CD4-positive, CD25-positive, alpha-beta regulatory T cell (primary cell): ENCODE results near the gene PHACTR2. TPM values are rescaled to one million over a fixed set of nuclear protein-coding genes. Genes with fewer than 3 reads are reported as not detected.
"Not testable (repeated sequence)": the region's sequence is repeated elsewhere in the genome, so short reads cannot be mapped to it uniquely, and the experiment has no call there.

Experiments
- ATAC-seq, 2 donors: fragments of 150-1000 bp; cut with Tn5 transposase; one replicate each; pipeline ENCODE4 v1.10.0; 2021; ENCODE audit warnings: low read depth in 2 of 2, moderate number of reproducible peaks in 2 of 2, moderate library complexity in 1 of 2
- DNase-seq, 3 donors: peaks; one replicate each; pipeline versions ENCODE4 v3.0.0 to v3.0.0-alpha.2; 2012 to 2022; ENCODE audit warnings: mixed read lengths in 1 of 3
- H3K27ac ChIP-seq: one replicate; pipeline ENCODE4 v1.7.0; 2013; ENCODE audit warnings: mild to moderate bottlenecking, low read length; ENCODE audit not compliant: insufficient read depth, poor library complexity, severe bottlenecking
- H3K27me3 ChIP-seq: one replicate; pipeline ENCODE4 v1.7.0; 2013; ENCODE audit warnings: low read length; ENCODE audit not compliant: control insufficient read depth, insufficient read depth
- H3K36me3 ChIP-seq: one replicate; pipeline ENCODE4 v1.7.0; 2013; ENCODE audit warnings: mild to moderate bottlenecking, low read length, moderate library complexity; ENCODE audit not compliant: control insufficient read depth, insufficient read depth
- H3K4me1 ChIP-seq: 2 replicates; pipeline ENCODE4 v1.7.0; 2013; ENCODE audit warnings: mild to moderate bottlenecking, low read length; ENCODE audit not compliant: insufficient read depth, control insufficient read depth, poor library complexity, severe bottlenecking
- H3K4me3 ChIP-seq: one replicate; pipeline ENCODE4 v1.7.0; 2013; ENCODE audit warnings: low read depth, mild to moderate bottlenecking, low read length, moderate library complexity
- H3K9me3 ChIP-seq, 2 experiments: 1 replicate in 1 of 2; 2 replicates in 1 of 2; pipeline ENCODE4 v1.7.0; 2013; ENCODE audit warnings: low read length in 2 of 2, mild to moderate bottlenecking in 1 of 2, moderate library complexity in 1 of 2; ENCODE audit not compliant: control insufficient read depth in 2 of 2
- H3K27ac Mint-ChIP-seq, 3 donors: one replicate each; pipeline ENCODE4 v1.8.0; 2020 to 2022; ENCODE audit warnings: mild to moderate bottlenecking in 3 of 3, mixed read lengths in 3 of 3, moderate library complexity in 2 of 3
- H3K27me3 Mint-ChIP-seq: one replicate; pipeline ENCODE4 v1.8.0; 2022; ENCODE audit warnings: mild to moderate bottlenecking, mixed read lengths
- H3K36me3 Mint-ChIP-seq: one replicate; pipeline ENCODE4 v1.8.0; 2020; ENCODE audit warnings: mixed read lengths
- H3K4me1 Mint-ChIP-seq, 4 donors: one replicate each; pipeline ENCODE4 v1.8.0; 2020 to 2022; ENCODE audit warnings: mixed read lengths in 4 of 4, mild to moderate bottlenecking in 1 of 4
- H3K4me3 Mint-ChIP-seq, 4 donors: one replicate each; pipeline ENCODE4 v1.8.0; 2020 to 2022; ENCODE audit warnings: mild to moderate bottlenecking in 4 of 4, mixed read lengths in 4 of 4, moderate library complexity in 3 of 4
- H3K9me3 Mint-ChIP-seq, 7 donors: one replicate each; pipeline ENCODE4 v1.8.0; 2020 to 2022; ENCODE audit warnings: mixed read lengths in 7 of 7, mild to moderate bottlenecking in 3 of 7, moderate library complexity in 2 of 7
- polyA plus RNA-seq, 4 donors: library from polyadenylated mRNA; unstranded; fragments of 300-500 nt; fragmentation: Illumina TruSeq; gene quantifications; one replicate each; pipeline ENCODE4 v1.2.3, GENCODE V29; 2021
- total RNA-seq: library from RNA; stranded (reverse); gene quantifications from one replicate; pipeline ENCODE4 v1.2.3, GENCODE V29; 2022

Gene PHACTR2
- total and polyA plus RNA-seq, 5 donors from 2014 or later, result 16.1 to 70.2 (median 29.8) TPM

- H3K9me3 ChIP-seq, H3K9me3 Mint-ChIP-seq, H3K36me3 ChIP-seq, H3K27ac Mint-ChIP-seq, H3K27me3 ChIP-seq, DNase-seq, H3K27ac ChIP-seq, H3K4me3 ChIP-seq, H3K4me1 ChIP-seq, H3K4me3 Mint-ChIP-seq, H3K27me3 Mint-ChIP-seq, ATAC-seq: not testable (repeated sequence)
- Mint-ChIP-seq H3K36me3 (peaks cover 19% of the 10 kb centered on the region), H3K4me1 (peaks cover 17 to 34% (median 24%) of the 10 kb centered on the region in 4 donors)
These were observed 60.4 kb downstream of the PHACTR2 start for GRCh38 chr6:143738072-143738690.

- Mint-ChIP-seq H3K36me3 (peaks cover 14% of the 10 kb centered on the region), H3K27me3 (no peaks in the 10 kb centered on the region), H3K9me3 (peaks cover 0 to 1% (median 0%) of the 10 kb centered on the region in 7 donors), H3K27ac (peak overlapping the region in 1 of 3 donors; percentile 20), H3K4me1 (peaks cover 13 to 24% (median 16%) of the 10 kb centered on the region in 4 donors), H3K4me3 (peak overlapping the region in 3 of 4 donors; percentile 10 to 31 (median 21))
- peak overlapping the region; percentile 26 for H3K4me3 ChIP-seq
- peaks cover 5% of the 10 kb centered on the region for H3K36me3 ChIP-seq
- DNase-seq, result peak in 1 of 3 donors; percentile 25
- no peaks in the 10 kb centered on the region for H3K27me3 ChIP-seq
- H3K9me3 ChIP-seq, result no peaks in the 10 kb centered on the region
- H3K27ac ChIP-seq, result no peak overlapping the region
- peak; percentile 52 to 53 for ATAC-seq
- H3K4me1 ChIP-seq, result no peaks in the 10 kb centered on the region
These were observed 61.6 kb downstream of the PHACTR2 start for GRCh38 chr6:143739341-143739851.

GRCh38 chr6:143740213-143740612, 62.4 kb downstream of the PHACTR2 start:
- Histone ChIP-seq H3K36me3 (peaks cover 5% of the 10 kb centered on the region), H3K27me3 (no peaks in the 10 kb centered on the region), H3K4me3 (no peak overlapping the region), H3K4me1 (no peaks in the 10 kb centered on the region), H3K27ac (no peak overlapping the region), H3K9me3 (no peaks in the 10 kb centered on the region)
- Mint-ChIP-seq H3K27me3 (no peaks in the 10 kb centered on the region), H3K27ac (no peak overlapping the region), H3K36me3 (peaks cover 14% of the 10 kb centered on the region), H3K9me3 (peaks cover 0 to 1% (median 0%) of the 10 kb centered on the region in 7 donors), H3K4me3 (no peak overlapping the region), H3K4me1 (peaks cover 11 to 21% (median 14%) of the 10 kb centered on the region in 4 donors)
- ATAC-seq, result no peak
- no peak for DNase-seq

GRCh38 chr6:143741480-143741879, 63.7 kb downstream of the PHACTR2 start:
- DNase-seq (no peak), ATAC-seq (no peak)
- Histone ChIP-seq H3K27me3 (no peaks in the 10 kb centered on the region), H3K9me3 (no peaks in the 10 kb centered on the region), H3K4me3 (no peak overlapping the region), H3K4me1 (no peaks in the 10 kb centered on the region), H3K27ac (no peak overlapping the region), H3K36me3 (peaks cover 5% of the 10 kb centered on the region)
- H3K36me3 Mint-ChIP-seq, result peaks cover 14% of the 10 kb centered on the region
- H3K27me3 Mint-ChIP-seq, result no peaks in the 10 kb centered on the region
- H3K9me3 Mint-ChIP-seq, result peaks cover 0 to 1% (median 0%) of the 10 kb centered on the region in 7 donors
- no peak overlapping the region for H3K27ac Mint-ChIP-seq
- no peak overlapping the region for H3K4me3 Mint-ChIP-seq
- peaks cover 13 to 25% (median 18%) of the 10 kb centered on the region in 4 donors for H3K4me1 Mint-ChIP-seq

- Histone ChIP-seq H3K36me3 (peaks cover 5% of the 10 kb centered on the region), H3K4me3 (no peak overlapping the region), H3K4me1 (no peaks in the 10 kb centered on the region), H3K27ac (no peak overlapping the region), H3K27me3 (no peaks in the 10 kb centered on the region), H3K9me3 (no peaks in the 10 kb centered on the region)
- no peaks in the 10 kb centered on the region for H3K27me3 Mint-ChIP-seq
- ATAC-seq (no peak), DNase-seq (no peak)
- H3K36me3 Mint-ChIP-seq, result peaks cover 14% of the 10 kb centered on the region
- H3K4me1 Mint-ChIP-seq, result peaks cover 13 to 27% (median 23%) of the 10 kb centered on the region in 4 donors
- peaks cover 0 to 1% (median 0%) of the 10 kb centered on the region in 7 donors for H3K9me3 Mint-ChIP-seq
- H3K4me3 Mint-ChIP-seq, result no peak overlapping the region
- H3K27ac Mint-ChIP-seq, result no peak overlapping the region
These were observed 64.5 kb downstream of the PHACTR2 start for GRCh38 chr6:143742070-143742954.

GRCh38 chr6:143742955-143743255, 65.1 kb downstream of the PHACTR2 start:
- H3K9me3 ChIP-seq, result no peaks in the 10 kb centered on the region
- no peak for DNase-seq
- Mint-ChIP-seq H3K27ac (no peak overlapping the region), H3K4me1 (peaks cover 13 to 27% (median 20%) of the 10 kb centered on the region in 4 donors), H3K9me3 (peaks cover 0 to 1% (median 0%) of the 10 kb centered on the region in 7 donors), H3K4me3 (no peak overlapping the region), H3K27me3 (no peaks in the 10 kb centered on the region), H3K36me3 (peaks cover 10% of the 10 kb centered on the region)
- H3K27me3 ChIP-seq, result no peaks in the 10 kb centered on the region
- no peak overlapping the region for H3K27ac ChIP-seq
- peaks cover 5% of the 10 kb centered on the region for H3K36me3 ChIP-seq
- no peak overlapping the region for H3K4me3 ChIP-seq
- no peaks in the 10 kb centered on the region for H3K4me1 ChIP-seq
- ATAC-seq, result no peak

- no peak overlapping the region for H3K4me3 Mint-ChIP-seq
- Histone ChIP-seq H3K27me3 (no peaks in the 10 kb centered on the region), H3K27ac (no peak overlapping the region), H3K36me3 (peaks cover 5% of the 10 kb centered on the region), H3K4me3 (no peak overlapping the region), H3K4me1 (no peaks in the 10 kb centered on the region), H3K9me3 (no peaks in the 10 kb centered on the region)
- ATAC-seq, result no peak
- H3K36me3 Mint-ChIP-seq, result peaks cover 10% of the 10 kb centered on the region
- no peaks in the 10 kb centered on the region for H3K27me3 Mint-ChIP-seq
- H3K9me3 Mint-ChIP-seq, result peaks cover 0 to 1% (median 0%) of the 10 kb centered on the region in 7 donors
- peaks cover 13 to 26% (median 18%) of the 10 kb centered on the region in 4 donors for H3K4me1 Mint-ChIP-seq
- no peak overlapping the region for H3K27ac Mint-ChIP-seq
- DNase-seq, result no peak
These were observed 65.8 kb downstream of the PHACTR2 start for GRCh38 chr6:143743301-143744166.
